WI38 (cell line): ENCODE results near the gene RAPGEF4.

Experiments
- H3K4me3 ChIP-seq: 2 replicates; pipeline ENCODE4 v1.5.1; 2011; ENCODE audit warnings: low read depth, mild to moderate bottlenecking, control low read depth, low read length
- TF ChIP-seq, protein P1 (sequence below): IDR thresholded peaks from 2 replicates; pipeline ENCODE4 v1.5.1; 2012; ENCODE audit warnings: low read depth, mild to moderate bottlenecking, control low read depth, low read length

RAPGEF4 gene

DNA sequence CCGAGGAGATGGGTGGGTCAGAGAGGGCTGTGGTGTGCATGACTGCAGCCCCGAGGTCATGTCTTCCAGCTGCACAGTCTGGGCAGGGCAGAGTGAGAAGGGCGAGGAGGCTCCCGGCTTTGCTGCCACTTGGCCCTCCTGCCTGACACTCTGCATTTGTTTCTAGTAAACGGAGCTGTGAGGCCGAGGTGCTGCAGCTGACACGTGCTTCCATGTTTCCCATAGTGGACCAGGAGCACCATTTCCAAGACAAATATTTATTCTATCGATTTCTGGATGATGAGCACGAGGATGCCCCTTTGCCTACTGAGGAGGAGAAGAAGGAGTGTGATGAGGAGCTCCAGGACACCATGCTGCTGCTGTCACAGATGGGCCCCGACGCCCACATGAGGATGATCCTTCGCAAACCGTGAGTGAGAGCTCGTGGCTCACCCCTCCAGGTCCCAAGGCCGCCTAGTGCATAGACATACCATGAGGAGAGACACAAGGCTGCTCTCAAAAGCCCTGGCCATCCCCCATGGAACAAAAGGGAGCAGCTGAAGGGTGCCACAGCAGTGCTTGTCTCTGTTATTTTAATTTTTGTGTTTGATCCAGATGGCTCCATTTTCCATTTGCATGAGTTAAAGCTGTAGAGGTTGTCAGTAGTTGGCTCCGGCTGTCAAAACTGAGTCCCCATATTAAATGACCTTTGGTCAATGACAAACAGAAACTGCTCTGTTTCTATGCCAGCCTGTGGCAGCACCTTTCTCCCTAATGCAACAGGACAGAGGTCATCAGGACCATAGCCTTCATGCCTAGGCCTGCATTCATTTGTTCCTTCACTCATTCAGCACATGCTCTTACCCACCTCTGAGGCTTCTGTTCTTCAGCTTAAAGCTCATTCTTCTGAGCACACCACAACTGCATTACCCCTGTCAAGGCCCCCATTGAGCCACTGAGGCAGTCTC is 231.7 kb downstream of the RAPGEF4 start:
- no peak overlapping the region for H3K4me3 ChIP-seq
- TF ChIP-seq, protein P1, sequence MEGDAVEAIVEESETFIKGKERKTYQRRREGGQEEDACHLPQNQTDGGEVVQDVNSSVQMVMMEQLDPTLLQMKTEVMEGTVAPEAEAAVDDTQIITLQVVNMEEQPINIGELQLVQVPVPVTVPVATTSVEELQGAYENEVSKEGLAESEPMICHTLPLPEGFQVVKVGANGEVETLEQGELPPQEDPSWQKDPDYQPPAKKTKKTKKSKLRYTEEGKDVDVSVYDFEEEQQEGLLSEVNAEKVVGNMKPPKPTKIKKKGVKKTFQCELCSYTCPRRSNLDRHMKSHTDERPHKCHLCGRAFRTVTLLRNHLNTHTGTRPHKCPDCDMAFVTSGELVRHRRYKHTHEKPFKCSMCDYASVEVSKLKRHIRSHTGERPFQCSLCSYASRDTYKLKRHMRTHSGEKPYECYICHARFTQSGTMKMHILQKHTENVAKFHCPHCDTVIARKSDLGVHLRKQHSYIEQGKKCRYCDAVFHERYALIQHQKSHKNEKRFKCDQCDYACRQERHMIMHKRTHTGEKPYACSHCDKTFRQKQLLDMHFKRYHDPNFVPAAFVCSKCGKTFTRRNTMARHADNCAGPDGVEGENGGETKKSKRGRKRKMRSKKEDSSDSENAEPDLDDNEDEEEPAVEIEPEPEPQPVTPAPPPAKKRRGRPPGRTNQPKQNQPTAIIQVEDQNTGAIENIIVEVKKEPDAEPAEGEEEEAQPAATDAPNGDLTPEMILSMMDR: no peak

DNA sequence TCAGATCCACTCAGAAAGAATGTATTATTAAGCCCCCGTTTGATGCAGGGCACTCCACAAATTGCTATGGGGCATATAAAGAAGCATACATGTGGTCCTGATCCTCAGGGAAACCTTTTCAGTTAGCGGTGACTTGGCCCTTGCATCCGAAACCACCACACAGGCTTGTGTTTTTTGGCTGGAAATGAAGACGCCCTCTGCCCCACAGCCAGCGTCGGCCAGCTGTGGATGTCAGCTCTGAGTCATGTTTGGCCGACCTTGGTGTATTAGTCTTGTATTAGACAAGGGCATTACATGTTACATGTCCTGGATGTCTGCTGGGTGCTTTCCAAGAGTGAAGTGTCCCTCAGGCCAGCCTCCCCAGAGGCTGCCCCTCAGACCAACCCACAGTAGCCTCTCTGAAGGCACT is 232.4 kb downstream of the RAPGEF4 start:
- TF ChIP-seq, protein P1: no peak
- H3K4me3 ChIP-seq: no peak overlapping the region

DNA sequence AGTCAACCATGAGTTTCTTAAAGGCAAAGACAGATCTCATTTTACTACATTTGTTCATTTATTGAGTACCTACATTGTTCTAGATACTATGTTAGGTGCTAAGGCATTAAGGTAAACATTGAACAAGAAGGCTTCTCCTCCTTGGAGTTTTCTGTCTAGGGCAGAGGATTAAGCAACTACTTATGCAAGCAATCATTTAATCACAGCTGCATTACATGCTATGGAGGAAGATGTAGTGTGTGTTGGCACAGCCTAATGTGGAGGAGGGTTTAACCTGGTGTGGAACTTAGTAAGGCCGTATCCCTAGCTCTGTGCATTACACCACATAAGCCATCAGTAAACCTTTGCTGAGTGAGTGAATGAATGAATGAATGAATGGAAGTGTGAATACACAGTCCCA is 233.5 kb downstream of the RAPGEF4 start:
- TF ChIP-seq, protein P1: no peak
- H3K4me3 ChIP-seq: no peak overlapping the region

DNA sequence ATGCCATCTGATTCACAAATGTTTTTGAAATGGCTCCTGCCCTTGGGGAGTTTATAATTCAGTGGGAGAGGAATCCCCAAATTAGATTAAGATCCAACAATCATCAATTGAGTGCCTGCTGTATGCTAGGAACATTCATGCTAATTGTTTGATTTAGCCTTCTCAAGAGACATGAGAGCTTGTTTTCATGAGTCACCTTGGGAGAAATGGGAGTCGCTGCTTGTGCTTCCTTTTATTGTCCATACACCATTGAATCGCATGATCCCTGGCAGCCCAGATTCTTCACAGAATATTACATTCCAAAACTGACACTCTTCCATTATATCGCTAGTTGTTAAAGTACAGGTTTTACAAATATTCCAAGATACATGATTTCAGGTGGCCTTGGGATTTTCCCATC is 234.0 kb downstream of the RAPGEF4 start:
- TF ChIP-seq, protein P1: no peak
- H3K4me3 ChIP-seq: no peak overlapping the region

DNA sequence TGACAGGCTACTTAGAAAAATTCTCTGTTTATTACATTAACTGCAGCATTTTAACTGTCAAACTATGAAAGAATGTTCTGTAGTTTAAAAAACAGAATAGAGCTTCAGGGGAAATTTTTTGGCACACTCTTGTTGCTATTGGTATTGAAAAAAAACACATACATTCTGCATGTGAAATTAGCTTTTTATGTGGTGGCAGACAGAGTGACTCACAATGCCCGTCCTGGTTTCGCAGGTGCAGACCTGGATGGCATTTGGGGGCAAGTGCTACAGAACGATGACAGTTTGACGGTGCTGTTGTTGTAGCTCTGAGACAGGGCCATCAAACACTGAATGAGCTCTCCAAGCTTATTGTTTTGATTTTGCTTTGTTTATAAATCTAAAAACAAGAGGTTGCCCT is 235.0 kb downstream of the RAPGEF4 start:
- no peak overlapping the region for H3K4me3 ChIP-seq
- TF ChIP-seq, protein P1: no peak

DNA sequence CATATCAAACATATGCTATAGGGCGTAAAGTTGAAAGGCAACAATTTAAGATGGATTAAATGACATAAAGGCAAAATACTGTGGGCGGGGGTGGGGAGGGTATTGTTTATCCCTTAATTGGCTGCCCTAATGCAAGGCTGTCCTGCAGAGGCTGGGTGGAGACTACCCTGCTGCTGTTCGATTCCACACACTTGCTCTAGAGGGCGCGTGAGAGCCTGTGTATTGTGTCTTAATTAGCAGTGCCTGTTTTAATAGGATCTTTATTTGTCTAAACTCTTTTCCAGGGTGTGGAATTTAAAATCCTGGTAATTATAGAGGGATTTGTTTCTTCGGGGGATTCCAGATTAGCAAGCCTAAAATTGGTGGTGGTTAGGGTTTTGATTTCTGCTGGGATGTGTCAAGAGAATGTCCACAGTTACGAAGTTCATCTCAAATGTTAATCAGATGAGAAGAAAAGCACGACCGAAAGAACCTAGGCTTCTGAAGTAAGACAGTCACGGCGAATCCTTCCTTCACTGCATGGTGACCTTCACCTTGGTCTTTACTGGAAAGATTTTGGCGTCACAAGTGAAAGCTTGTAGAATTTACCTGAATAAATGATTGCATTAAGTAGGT is 236.5 kb downstream of the RAPGEF4 start:
- H3K4me3 ChIP-seq: no peak overlapping the region
- TF ChIP-seq, protein P1: peak; percentile 87

DNA sequence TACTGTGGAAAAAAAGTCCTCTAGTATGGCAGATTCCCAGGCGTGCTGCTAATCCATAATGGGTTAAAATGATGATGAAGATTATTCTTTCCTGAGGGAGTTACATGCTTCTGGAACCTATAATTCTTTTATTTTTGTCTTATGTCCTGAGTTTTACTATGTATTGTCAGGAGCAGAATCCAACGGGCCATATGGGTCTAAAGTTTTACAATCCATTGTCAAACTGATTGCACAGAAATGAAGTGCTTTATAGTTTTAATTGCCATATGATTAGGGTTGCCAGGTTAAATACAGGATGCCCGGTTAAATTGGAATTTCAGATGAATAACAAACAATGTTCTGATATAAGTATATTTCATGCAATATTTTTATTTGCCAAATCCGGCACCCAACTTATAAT is 239.1 kb downstream of the RAPGEF4 start:
- TF ChIP-seq, protein P1: no peak

More for the DNA sequence above, 239.1 kb downstream of the RAPGEF4 start:
- no peak overlapping the region for H3K4me3 ChIP-seq
